HG03064 (cell line): Measurements from ENCODE around the gene DYRK1A.

Experiments
- ATAC-seq: cut with Tn5 transposase; IDR thresholded peaks from one replicate; pipeline ENCODE4 v1.9.1; 2021; ENCODE audit warnings: low read depth; ENCODE audit not compliant: unreplicated experiment

The DYRK1A gene

DNA sequence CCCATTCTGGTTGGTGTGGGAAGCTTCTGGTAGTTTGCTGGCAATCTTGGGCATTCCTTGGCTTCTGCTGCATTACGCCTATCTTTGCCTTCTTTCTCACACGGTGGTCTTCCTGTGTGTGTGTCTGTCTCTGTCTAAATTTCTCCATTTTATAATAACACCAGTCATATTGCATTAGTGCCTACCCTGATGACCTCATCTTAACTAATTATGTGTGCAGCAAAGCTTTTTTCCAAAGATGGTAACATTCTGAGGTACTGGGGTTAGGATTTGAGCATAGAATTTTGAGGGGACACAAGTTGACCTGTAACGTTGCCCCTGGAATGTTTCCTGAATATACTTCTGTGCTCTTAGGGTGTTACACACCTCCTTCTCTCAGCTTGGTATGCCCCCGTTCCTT lies 77.1 kb downstream of the DYRK1A start:
- ATAC-seq: no peak

DNA sequence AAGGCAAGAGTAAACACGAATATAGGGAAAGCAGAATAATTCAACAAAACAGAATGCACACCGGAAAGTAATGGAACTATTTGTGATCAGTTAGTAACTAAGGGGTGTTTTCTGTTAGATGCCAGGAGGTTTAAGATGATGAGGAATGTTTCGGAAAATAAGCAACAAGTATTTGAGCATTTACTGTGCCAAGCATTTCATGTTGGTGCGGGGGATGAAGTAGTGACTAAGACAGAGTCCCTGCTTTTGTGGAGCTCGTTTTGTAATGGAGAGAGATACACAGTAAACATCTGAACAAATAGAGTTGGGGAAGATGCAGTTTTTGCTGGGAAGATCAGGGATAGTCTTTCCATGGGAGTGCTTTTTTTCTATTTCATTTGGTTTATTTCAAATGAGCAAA lies 78.7 kb downstream of the DYRK1A start:
- ATAC-seq: no peak

DNA sequence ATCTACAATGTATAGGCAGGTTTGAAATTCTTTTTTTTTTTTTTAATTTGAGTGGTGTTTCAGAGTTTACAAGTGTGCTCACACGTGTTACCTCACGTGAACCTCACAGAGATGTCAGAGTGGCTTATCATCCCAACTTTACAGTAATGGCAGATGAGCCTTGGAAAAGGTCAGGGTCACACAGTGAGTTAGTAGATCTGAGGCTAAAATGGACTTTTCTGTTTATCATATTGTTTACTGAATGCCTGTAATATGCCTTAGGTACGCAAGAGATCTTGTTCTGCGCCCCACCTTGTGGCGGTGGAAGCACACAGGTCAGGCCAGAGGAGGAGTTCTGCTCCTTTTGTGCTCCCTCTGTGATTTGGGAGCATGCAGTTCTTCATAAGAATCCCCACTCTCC lies 80.0 kb downstream of the DYRK1A start:
- ATAC-seq: no peak

DNA sequence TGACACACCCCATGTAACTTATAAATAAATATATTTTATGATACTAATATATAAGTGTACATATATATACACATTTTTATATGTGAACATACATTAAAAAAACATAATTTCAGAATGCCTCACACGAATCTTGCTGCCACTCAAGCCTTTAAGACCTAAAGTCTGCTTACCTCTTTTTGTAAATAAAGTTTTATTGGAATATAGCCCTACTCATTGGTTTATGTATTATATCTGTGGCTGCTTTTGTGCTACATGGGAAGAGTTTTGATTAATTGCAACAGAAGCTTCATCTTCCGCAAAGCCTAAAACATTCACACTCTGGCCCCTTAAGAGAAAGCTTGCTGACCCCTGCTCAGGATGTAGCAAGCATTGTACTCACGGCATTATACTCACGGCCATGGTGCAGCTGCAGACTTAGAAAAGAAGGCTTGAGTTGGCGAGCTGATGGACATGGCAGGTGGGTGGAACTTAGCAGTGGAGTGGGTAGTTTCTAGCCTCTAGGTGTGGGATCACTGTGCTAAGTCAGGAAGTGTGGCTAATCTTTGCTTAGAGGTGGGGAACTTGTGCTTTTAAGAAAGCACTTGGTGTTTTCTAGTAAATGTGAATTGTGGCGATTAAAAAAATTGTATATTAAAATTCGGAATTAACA lies 80.8 kb downstream of the DYRK1A start:
- no peak for ATAC-seq

DNA sequence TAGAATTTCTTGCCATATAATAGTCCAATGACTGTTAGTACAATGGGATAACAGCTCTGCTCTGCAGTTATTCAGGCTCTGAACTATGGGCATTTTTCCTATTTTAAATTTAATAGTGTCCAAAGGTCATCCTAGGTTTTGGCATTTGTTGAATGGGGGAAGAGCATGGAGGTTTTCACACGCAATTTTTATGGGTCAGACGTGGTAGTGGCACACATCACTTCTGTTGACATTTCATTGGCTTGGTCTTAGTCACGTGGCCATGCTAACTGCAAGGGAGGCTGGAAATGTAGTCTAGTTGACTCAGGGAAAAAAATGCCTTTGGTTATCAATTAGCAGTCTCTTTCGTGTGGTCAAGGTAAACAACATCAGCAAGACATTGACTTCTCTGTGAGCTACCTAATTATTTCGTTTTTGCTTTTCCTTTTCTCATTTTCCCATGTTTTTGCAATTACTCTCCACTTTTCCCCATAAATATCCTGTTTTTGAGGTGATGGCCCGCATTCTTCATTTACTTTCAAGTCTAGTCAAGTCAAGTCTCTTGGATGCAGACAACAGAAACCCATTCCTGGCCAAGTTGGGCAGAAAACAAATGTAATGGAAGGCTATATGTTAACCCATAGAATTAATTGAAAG lies 82.8 kb downstream of the DYRK1A start:
- ATAC-seq: no peak

DNA sequence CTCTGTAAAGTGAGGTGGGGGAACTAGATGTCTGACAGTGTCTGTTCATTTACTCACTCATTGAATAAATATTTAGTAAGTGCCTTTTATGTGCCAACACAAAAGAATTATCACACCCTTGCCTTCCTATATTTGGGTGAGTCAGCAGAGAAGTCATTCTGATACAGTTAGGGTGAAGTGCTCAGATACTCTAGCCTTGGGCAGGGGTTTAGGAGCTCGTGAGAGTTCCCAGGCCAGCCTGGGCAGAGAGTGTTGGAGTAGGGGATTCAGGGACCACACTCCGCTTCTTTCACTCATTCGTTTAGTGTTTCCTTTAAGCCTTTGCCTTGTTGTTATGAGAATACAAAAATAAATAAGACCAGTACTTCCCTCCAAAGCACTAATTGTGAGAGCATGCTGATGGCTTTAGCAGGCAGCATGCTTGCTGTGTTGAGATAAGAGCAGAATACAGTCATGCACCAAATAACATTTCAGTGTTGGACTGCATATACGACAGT lies 83.9 kb downstream of the DYRK1A start:
- no peak for ATAC-seq

DNA sequence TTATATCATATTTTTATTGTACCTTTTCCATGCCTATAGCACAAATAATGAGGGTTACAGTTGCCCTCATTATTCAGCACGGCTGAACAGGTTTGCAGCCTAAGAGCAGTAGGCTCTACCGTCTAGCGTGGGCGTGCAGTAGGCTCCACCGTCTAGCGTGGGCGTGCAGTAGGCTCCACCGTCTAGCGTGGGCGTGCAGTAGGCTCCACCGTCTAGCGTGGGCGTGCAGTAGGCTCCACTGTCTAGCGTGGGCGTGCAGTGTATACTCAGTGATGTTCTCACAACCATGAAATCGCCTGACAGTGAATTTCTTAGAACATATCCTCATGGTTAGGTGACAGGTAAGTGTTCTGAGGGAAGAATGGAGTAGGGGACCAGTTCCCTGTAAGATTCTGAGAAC lies 84.9 kb downstream of the DYRK1A start:
- no peak for ATAC-seq

DNA sequence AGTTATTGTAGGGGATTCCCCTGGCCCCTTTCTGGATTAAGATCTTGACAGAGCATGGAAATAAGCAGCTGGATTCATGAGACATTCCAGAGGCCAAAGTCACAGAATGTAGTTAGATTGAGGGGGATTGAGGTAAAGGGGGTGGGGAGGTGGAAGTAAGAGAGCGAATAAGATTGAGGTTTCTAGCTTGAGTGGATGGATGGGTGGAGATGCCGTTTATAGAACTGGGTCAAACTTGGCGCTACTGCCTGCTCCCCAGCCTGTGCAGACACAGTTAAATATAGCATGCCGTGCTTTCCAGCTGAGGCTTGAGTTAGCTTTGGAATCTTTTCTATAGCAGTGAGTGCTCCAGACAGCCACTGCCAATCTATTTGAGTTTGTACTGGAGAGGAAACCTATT lies 85.7 kb downstream of the DYRK1A start:
- no peak for ATAC-seq

DNA sequence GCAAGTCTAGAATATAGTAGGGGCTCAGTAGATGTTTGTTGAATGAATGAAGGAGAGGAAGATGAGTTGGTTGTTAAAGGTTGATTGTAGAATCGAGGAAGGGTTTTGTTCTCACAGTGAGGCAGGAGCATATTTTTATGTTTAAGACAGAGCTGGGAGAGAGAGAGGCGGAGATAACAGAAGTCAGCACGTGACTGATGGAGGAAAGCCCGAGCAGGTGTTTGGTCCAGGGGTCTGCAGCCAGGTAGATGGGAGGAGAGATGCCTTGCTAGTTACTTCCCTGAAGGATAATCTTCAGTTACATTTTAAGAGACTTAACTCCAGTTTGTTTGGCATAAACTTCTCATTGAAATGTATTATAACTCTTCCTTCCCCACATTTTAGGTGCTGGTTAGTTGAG lies 86.8 kb downstream of the DYRK1A start:
- ATAC-seq: no peak

DNA sequence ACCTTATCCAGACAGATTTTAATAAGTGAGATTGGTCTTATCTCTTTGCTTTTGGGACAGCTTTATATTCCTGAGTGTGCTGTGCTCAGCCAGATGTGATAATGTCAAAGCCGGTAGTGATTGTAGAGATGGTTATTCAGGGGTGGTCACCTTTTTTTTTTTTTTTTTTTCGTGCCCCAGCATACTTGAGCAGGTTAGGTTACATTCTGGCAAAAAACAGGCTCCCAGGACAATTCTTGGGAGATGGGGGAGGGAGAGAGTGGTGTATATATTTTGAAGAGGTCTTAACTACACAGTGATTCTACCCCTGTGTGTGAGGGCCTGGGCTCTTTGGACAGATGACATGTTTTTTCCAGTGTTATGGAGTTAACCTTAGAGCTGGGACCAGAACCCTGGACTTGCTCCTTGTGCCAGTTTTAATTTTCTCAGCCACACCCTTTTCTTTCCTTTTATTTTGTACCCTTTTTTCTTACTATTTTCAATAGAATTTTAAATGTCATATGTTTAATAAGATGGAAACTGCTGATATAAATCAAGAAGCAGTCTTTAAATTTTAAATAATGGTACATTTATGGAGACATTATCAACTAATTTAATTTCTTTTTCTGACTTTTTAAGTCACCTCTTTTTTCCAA lies 88.4 kb downstream of the DYRK1A start:
- ATAC-seq: no peak

DNA sequence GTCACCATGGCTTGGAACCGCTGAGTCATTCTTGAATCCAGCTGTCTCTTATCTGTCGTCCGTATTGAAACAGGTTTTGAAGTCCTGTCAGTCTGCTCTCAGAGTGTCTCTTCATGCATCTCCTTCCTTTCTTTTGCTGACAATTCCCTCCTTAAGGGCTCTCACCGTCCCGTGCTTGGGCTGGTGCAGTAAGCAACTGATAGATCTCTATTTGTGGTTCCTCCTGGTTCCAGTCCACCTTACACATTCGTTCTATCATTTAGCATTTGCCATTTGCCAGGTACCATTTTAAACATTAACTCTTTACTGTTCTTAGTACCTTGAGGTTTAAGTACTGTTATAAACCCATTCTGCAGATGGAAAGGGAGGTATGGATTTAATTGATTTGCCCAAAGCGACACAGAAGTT lies 88.9 kb downstream of the DYRK1A start:
- no peak for ATAC-seq

DNA sequence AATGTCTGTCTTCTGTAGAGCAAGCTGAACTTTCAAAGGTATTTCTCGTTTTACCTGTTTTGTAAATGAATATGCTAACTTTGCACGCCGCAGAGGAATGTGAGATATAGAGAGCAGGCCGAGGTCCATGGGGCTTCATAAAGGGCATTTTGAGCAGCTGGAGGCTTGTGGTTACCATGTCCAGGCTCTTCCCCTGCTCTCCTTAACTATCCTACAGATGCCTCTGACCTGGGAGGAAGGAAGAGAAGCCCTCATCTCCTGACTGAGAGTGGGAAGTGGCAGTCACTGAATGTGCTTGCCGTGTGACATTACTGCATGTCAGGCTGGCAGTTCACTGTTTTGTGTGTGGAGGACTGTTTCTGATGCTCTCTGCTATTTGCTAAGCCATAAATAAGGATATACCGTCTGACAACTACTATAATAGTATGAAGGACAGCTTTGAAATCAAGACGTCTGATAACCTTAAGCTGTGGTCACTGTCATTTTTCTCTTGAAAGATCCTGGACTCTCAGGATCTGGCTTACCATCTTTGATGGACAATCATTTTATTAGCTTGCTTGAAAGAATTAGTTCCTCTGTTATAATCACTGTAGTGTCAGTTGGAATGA lies 92.2 kb downstream of the DYRK1A start:
- ATAC-seq: no peak

DNA sequence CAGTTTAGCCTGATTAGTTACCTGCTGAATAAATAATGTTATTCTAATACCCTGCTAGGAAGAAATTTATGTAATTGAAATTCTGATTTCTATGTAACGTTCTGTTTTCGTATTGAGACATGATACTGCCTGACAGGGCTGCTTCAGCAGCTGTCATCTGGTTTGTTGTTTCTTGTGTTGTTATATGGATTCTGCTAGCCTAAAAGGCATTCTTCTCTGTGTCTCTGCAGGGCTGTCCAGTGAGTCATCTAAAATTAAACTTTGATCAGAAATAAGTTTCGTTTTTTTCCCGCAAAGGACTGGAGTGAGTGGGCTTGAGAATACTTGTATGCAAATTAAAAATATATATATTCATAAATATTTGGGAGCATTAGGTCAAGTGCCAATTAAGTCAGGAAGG lies 93.0 kb downstream of the DYRK1A start:
- no peak for ATAC-seq

DNA sequence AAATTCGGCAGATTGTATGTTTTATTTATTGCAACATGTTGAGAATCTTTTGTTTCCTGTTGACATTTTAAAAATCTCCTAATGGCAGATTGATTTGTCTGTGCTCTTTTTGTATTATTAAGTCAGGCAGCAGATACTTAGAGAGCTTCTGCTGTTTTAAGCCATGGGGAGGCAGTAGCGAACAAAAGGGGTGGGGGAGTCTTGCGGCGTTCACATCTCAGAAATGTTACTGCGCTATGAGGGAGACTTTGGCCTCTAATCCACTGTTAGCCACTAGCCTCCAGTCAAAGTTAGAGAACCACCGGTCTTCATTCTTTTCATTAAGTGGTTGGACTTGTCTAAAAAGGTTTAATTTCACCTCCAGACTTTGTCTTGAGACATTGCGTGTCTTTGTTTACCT lies 93.6 kb downstream of the DYRK1A start:
- ATAC-seq: no peak

DNA sequence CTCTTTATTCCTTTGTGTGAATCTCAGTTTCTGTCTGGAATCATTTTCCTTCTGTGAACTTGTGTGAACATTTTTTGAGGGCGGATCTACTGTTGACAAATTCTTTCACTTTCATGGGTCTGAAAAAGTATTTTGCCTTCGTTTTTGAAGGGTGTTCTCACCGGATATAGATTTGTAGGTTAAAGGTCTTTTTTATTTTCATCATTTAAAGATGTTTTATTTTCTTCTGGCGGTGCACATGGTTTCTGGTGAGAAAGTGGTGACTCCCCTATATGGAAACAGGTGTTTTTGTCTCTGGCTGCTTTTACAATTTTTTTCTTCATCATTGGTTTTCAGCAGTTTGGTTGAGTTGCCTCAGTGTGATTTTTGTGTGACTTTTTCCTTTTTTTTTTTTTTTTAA lies 94.9 kb downstream of the DYRK1A start:
- no peak for ATAC-seq

DNA sequence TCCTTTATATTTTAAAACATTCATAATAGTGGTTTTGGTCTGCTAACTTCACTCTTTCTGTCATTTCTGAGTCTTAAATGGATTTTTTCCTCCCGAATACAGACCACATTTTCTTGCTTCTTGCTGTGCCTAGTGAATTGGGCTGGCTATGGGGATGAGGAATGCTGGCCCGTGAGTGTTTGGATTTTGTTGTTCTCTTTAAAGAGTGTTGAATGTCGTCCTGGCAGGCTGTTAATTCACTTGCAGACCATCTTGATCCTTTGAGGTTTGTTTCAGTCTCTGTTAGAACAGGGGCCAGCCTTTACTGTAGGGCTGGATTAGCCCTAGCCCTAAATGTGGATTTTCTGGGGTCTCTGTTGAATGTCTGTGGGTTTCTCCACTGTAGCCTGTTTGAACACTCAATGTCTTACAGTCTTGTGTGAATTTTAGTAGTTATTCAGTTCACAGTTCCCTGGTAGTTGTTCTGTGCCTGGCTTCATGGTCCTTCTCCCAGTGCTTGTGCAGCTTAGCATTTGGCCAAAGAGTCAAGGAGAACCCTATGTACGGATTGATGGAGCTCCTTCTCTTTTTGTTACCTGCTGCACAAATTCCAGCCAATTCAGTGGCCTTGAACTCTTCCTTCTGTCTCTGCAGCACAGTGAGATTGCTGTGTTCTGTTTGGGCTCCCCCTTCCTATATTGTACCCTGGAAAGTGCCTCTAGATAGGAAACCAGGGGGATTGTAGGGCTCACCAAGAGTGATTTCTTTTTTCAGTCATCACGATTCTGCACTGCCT lies 95.7 kb downstream of the DYRK1A start:
- ATAC-seq: no peak

DNA sequence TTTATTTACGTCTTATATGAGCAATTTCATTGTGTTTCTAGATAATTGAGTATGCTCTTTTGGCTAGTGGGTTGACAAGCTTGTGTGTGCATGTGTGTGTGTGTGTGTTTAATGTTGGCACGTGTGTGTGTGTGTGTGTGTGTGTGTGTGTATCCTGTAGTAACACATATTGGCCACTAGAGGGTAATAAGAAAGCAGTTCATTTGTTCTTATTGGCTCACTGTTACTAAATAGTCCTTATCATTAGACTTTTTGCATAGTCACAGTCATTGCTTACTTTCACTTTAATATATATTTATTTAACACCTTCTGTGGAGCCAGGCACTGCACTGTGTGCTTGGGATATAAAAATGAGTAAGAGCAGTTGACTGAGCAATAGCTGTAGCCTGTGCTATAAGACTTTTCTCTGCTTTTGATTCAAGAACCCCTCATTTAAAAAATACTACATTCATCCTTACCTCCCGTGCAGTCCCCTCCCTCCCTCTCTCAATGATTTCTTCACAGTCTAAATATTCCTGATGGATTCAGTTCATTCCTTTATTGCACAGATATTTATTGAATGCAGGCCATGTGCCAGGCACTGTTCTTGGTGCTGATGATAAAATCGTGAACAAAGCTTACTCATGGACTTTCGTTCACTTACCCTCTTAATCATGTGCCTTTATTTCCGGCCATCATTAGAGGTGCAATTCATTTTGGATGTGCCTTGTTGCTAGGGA lies 96.7 kb downstream of the DYRK1A start:
- no peak for ATAC-seq

DNA sequence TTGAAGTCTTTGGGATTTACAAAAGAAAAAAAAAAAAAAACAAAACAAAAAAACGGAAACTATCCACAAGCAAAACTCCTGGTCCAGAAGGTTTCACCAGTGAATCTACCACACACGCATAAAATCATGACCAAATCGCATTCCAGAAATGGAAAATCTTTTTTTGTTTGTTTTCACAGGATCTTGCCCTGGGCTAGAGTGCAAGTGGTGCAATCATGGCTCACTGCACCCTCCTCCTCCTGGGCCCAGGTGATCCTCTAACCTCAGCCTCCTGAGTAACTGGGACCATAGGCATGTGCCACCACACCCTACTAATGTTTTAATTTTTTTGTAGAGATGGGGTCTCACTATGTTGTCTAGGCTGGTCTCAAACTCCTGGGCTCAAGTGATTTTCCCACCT lies 100.5 kb downstream of the DYRK1A start:
- no peak for ATAC-seq

DNA sequence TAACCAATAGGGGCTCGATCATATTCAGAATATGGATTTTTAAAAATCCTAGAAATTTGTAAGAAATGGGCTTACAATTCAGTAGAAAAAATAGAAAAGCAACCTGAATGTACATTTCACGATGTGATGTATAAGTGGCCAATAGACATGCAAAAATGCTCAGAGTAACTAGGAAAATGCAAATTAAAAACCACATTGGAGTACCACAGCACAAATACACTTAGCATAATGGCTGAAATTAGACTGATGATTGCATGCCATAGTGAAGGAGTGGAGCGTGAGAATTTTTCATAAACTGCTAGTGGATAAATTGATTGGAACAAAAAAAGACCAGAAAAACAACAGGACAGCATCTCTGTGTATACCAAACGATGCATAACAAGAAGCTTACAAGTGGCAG lies 102.3 kb downstream of the DYRK1A start:
- ATAC-seq: no peak

DNA sequence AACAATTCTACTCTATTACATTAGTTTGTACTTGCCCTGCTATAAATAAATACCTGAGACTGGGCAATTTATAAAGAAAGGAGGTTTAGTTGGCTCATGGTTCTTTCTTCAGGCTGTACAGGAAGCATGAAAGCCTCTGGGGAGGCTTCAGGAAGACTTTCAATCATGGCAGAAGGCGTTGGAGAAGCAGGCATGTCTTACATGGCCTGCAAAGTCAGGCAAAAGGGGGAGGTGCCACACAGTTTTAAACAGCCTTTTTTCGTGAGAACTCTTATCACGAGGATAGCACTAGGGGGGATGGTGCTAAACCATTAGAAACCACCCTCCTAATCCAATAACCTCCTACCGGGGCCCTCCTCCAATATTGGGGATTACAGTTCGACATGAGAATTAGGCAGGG lies 102.9 kb downstream of the DYRK1A start:
- no peak for ATAC-seq
